ENCODE measurements around the gene RPLP1. TPM values are rescaled to one million over a fixed set of nuclear protein-coding genes. Genes with fewer than 3 reads are reported as not detected.

The RPLP1 gene
- total and polyA plus RNA-seq, 8 donors, result 99.1 to 2,495 (median 1,437) TPM

- peak; percentile 68 to 86 for DNase-seq
- intact Hi-C loops (cut with DNase I; ENCODE audit: low total_unique reads), result loop anchor here (5.0 kb wide), 1 partner anchor 1009 kb away; no protein-coding TSS in a partner anchor
- 27 to 34% (median 30%) methylated on average over 13 of the region's 13 CpGs for WGBS, 5 donors
These were observed 25.7 kb downstream of the RPLP1 start for GRCh38 chr15:69478259-69478781.

GRCh38 chr15:69479081-69479480 is 26.5 kb downstream of the RPLP1 start:
- TF ChIP-seq EP300 (IDR thresholded peaks at IDR 0.05) (no peak), POLR2AphosphoS5 (IDR thresholded peaks at IDR 0.05) (no peak), CTCF (IDR thresholded peaks at IDR 0.05) (no peak)
- H3K27ac ChIP-seq, result no peak overlapping the region
- H3K36me3 ChIP-seq, result no peaks in the 10 kb centered on the region
- DNase-seq, result no peak
- H3K4me3 ChIP-seq, result no peak overlapping the region
- H3K27me3 ChIP-seq, result no peaks in the 10 kb centered on the region
- 72 to 87% (median 84%) methylated on average over 4 of the region's 4 CpGs for WGBS, 5 donors
- intact Hi-C loops (cut with DNase I; ENCODE audit: low total_unique reads), result loop anchor here (5.0 kb wide), 1 partner anchor 1008 kb away; no protein-coding TSS in a partner anchor
- H3K4me1 ChIP-seq, result peaks cover 0 to 25% (median 10%) of the 10 kb centered on the region in 4 donors
- peaks cover 0 to 4% (median 0%) of the 10 kb centered on the region in 4 donors for H3K9me3 ChIP-seq

More at GRCh38 chr15:69478259-69478781, 25.7 kb downstream of the RPLP1 start:
- Histone ChIP-seq H3K27ac (no peak overlapping the region), H3K27me3 (no peaks in the 10 kb centered on the region), H3K4me3 (no peak overlapping the region), H3K4me1 (peaks cover 0 to 25% (median 10%) of the 10 kb centered on the region in 4 donors), H3K9me3 (peaks cover 0 to 4% (median 0%) of the 10 kb centered on the region in 4 donors), H3K36me3 (no peaks in the 10 kb centered on the region)
- TF ChIP-seq EP300 (IDR thresholded peaks at IDR 0.05) (no peak), POLR2AphosphoS5 (IDR thresholded peaks at IDR 0.05) (no peak), POLR2A (IDR thresholded peaks at IDR 0.05) (no peak), CTCF (IDR thresholded peaks at IDR 0.05) (peak in 5 of 7 experiments; percentile 40 to 82 (median 67))

- no peak overlapping the region for H3K4me3 ChIP-seq
- no peaks in the 10 kb centered on the region for H3K27me3 ChIP-seq
- H3K4me1 ChIP-seq, result peaks cover 2 to 27% (median 12%) of the 10 kb centered on the region in 4 donors
- H3K9me3 ChIP-seq, result peaks cover 0 to 4% (median 0%) of the 10 kb centered on the region in 4 donors
- H3K36me3 ChIP-seq, result no peaks in the 10 kb centered on the region
- WGBS, 5 donors, result 95 to 100% (median 98%) methylated on average over 2 of the region's 2 CpGs
- DNase-seq, result no peak
- no peak for TF ChIP-seq POLR2AphosphoS5 (IDR thresholded peaks at IDR 0.05)
- no peak overlapping the region for H3K27ac ChIP-seq
- intact Hi-C loops (cut with DNase I; ENCODE audit: low total_unique reads), result loop anchor here (5.0 kb wide), 1 partner anchor 1007 kb away; no protein-coding TSS in a partner anchor
These were observed 27.4 kb downstream of the RPLP1 start for GRCh38 chr15:69479971-69480370.

- intact Hi-C loops (cut with DNase I; ENCODE audit: low total_unique reads), result no loop called here
- peak overlapping the region in 1 of 5 donors; percentile 30 for H3K27ac ChIP-seq
- no peak for DNase-seq
- H3K27me3 ChIP-seq, result no peaks in the 10 kb centered on the region
- H3K9me3 ChIP-seq, result peaks cover 0 to 8% (median 0%) of the 10 kb centered on the region in 4 donors
- WGBS, 5 donors, result 71 to 79% (median 78%) methylated on average over 3 of the region's 3 CpGs
- peaks cover 4 to 22% (median 14%) of the 10 kb centered on the region in 4 donors for H3K4me1 ChIP-seq
- TF ChIP-seq POLR2A (IDR thresholded peaks at IDR 0.05) (no peak), POLR2AphosphoS5 (IDR thresholded peaks at IDR 0.05) (no peak), CTCF (IDR thresholded peaks at IDR 0.05) (no peak), EP300 (IDR thresholded peaks at IDR 0.05) (no peak)
- no peak overlapping the region for H3K4me3 ChIP-seq
- H3K36me3 ChIP-seq, result no peaks in the 10 kb centered on the region
These were observed 28.3 kb downstream of the RPLP1 start for GRCh38 chr15:69480932-69481331.
